Suppressor macrophage (primary cell): Measurements from ENCODE around the gene C16orf95.

ENCODE experiments used
- DNase-seq, 4 experiments: peaks; one replicate each; pipeline ENCODE4 v3.0.0-alpha.2; 2020 to 2022

Gene C16orf95

GRCh38 chr16:87331241-87331801 lies 14.1 kb upstream of the C16orf95 start:
- DNase-seq, result no peak

- DNase-seq, result no peak
Observed at GRCh38 chr16:87330646-87331045, 13.5 kb upstream of the C16orf95 start.

- DNase-seq, result peak in 1 of 4 experiments; percentile 0
Observed at GRCh38 chr16:87330257-87330624, 13.0 kb upstream of the C16orf95 start.

- peak in 1 of 4 experiments; percentile 1 for DNase-seq
Observed at GRCh38 chr16:87329436-87330256, 12.5 kb upstream of the C16orf95 start.

GRCh38 chr16:87328846-87329245 lies 11.7 kb upstream of the C16orf95 start:
- DNase-seq, result no peak

- no peak for DNase-seq
Observed at GRCh38 chr16:87327798-87328495, 10.8 kb upstream of the C16orf95 start.

GRCh38 chr16:87326151-87326571 lies 9.0 kb upstream of the C16orf95 start:
- DNase-seq, result no peak

GRCh38 chr16:87325423-87325858 lies 8.2 kb upstream of the C16orf95 start:
- no peak for DNase-seq

GRCh38 chr16:87324411-87325275 lies 7.5 kb upstream of the C16orf95 start:
- DNase-seq, result peak; percentile 33 to 60 (median 49)

- no peak for DNase-seq
Observed at GRCh38 chr16:87323727-87324410, 6.7 kb upstream of the C16orf95 start.

GRCh38 chr16:87322833-87323726 lies 5.9 kb upstream of the C16orf95 start:
- no peak for DNase-seq

- no peak for DNase-seq
Observed at GRCh38 chr16:87322360-87322759, 5.2 kb upstream of the C16orf95 start.

- no peak for DNase-seq
Observed at GRCh38 chr16:87321336-87322107, 4.3 kb upstream of the C16orf95 start.

GRCh38 chr16:87320510-87321227 lies 3.5 kb upstream of the C16orf95 start:
- DNase-seq, result no peak

GRCh38 chr16:87319997-87320491 lies 2.9 kb upstream of the C16orf95 start:
- no peak for DNase-seq

GRCh38 chr16:87319011-87319410 lies 1.8 kb upstream of the C16orf95 start:
- no peak for DNase-seq

- peak; percentile 55 to 71 (median 64) for DNase-seq
Observed at GRCh38 chr16:87317750-87318644, 805 bp upstream of the C16orf95 start.

GRCh38 chr16:87316450-87316922 lies 706 bp downstream of the C16orf95 start:
- no peak for DNase-seq
